Stimulated activated CD8-positive, alpha-beta memory T cell treated with anti-CD3 and anti-CD28 coated beads, Interleukin-15, amount 100 ng/mL, for 4 hours (primary cell): ENCODE data around the gene ASCL1.

ENCODE experiments used
- DNase-seq, 2 donors: peaks; one replicate each; pipeline ENCODE4 v3.0.0-alpha.2; 2020; ENCODE audit warnings: low read depth in 2 of 2

Gene ASCL1

GRCh38 chr12:102977945-102978706 is 20.7 kb downstream of the ASCL1 start:
- no peak for DNase-seq

GRCh38 chr12:102980350-102980749 is 22.9 kb downstream of the ASCL1 start:
- DNase-seq = no peak

GRCh38 chr12:102990419-102990818 is 32.9 kb downstream of the ASCL1 start:
- DNase-seq = no peak

GRCh38 chr12:102992297-102992696 is 34.8 kb downstream of the ASCL1 start:
- no peak for DNase-seq

- DNase-seq = no peak
These were observed 35.2 kb downstream of the ASCL1 start for GRCh38 chr12:102992720-102993119.

- DNase-seq = no peak
These were observed 36.1 kb downstream of the ASCL1 start for GRCh38 chr12:102993537-102993936.

GRCh38 chr12:102995372-102995771 is 37.9 kb downstream of the ASCL1 start:
- DNase-seq = no peak
